Hepatocyte (in vitro differentiated cells): Measurements from ENCODE around the gene FGF9.

Experiments
- EZH2 ChIP-seq: fragments of 200-600 bp; sonication (generic); IDR thresholded peaks from 2 replicates; pipeline ENCODE4 v1.6.1; 2016; ENCODE audit warnings: antibody characterized with exemption, mild to moderate bottlenecking, borderline replicate concordance
- EZH2phosphoT487 ChIP-seq: fragments of 200-600 bp; sonication (generic); IDR thresholded peaks from one replicate; pipeline ENCODE4 v1.6.1; 2018; ENCODE audit warnings: antibody characterized with exemption, mild to moderate bottlenecking, low read depth, moderate library complexity; ENCODE audit not compliant: unreplicated experiment, severe bottlenecking
- TF ChIP-seq, protein P1 (sequence below): fragments of 200-600 bp; sonication (generic); IDR thresholded peaks from 2 replicates; pipeline ENCODE4 v1.5.1; 2016; ENCODE audit warnings: antibody characterized with exemption, mild to moderate bottlenecking; ENCODE audit not compliant: poor library complexity

DNA sequence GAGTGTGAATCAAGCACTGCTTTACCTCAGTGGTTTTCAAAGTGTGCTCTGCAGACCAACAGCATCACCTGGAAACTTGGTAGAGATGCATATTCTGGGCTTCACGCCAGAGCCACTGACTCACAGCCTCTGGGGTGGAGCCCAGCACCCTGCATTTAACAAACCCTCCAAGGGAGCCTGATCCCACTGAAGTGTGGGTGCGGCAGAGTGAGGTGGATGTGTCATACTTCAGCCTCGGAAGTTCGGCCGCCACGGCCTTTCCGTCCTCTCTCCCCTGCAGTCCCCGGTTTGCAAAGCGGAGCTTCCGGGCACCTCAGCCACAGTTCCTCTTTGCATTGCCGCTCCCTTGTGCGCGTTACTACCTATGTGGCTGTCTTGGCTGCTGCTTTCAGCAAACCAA, 33.6 kb upstream of the FGF9 start:
- TF ChIP-seq EZH2 (no peak), EZH2phosphoT487 (no peak)
- TF ChIP-seq, protein P1, sequence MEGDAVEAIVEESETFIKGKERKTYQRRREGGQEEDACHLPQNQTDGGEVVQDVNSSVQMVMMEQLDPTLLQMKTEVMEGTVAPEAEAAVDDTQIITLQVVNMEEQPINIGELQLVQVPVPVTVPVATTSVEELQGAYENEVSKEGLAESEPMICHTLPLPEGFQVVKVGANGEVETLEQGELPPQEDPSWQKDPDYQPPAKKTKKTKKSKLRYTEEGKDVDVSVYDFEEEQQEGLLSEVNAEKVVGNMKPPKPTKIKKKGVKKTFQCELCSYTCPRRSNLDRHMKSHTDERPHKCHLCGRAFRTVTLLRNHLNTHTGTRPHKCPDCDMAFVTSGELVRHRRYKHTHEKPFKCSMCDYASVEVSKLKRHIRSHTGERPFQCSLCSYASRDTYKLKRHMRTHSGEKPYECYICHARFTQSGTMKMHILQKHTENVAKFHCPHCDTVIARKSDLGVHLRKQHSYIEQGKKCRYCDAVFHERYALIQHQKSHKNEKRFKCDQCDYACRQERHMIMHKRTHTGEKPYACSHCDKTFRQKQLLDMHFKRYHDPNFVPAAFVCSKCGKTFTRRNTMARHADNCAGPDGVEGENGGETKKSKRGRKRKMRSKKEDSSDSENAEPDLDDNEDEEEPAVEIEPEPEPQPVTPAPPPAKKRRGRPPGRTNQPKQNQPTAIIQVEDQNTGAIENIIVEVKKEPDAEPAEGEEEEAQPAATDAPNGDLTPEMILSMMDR: no peak
